ENCODE results near the gene PIGM. TPM values are rescaled to one million over a fixed set of nuclear protein-coding genes. Genes with fewer than 3 reads are reported as not detected.

Gene PIGM
- total RNA-seq, 1 experiment from 2014 or later, result 11.4 TPM

- DNase-seq (ENCODE audit: low spot score), result no peak
Measured at GRCh38 chr1:160022330-160023310, 9.2 kb downstream of the PIGM start.

GRCh38 chr1:160021376-160022074 is 10.3 kb downstream of the PIGM start:
- no peak for DNase-seq (ENCODE audit: low spot score)

- DNase-seq (ENCODE audit: low spot score), result no peak
Measured at GRCh38 chr1:160020196-160020595, 11.6 kb downstream of the PIGM start.

GRCh38 chr1:160018900-160019299 is 12.9 kb downstream of the PIGM start:
- DNase-seq (ENCODE audit: low spot score), result peak; percentile 72

GRCh38 chr1:160018347-160018746 is 13.4 kb downstream of the PIGM start:
- no peak for DNase-seq (ENCODE audit: low spot score)

- no peak for DNase-seq (ENCODE audit: low spot score)
Measured at GRCh38 chr1:160017592-160017991, 14.2 kb downstream of the PIGM start.

GRCh38 chr1:160011781-160012180 is 20.0 kb downstream of the PIGM start:
- no peak for DNase-seq (ENCODE audit: low spot score)

GRCh38 chr1:160009801-160010200 is 22.0 kb downstream of the PIGM start:
- DNase-seq (ENCODE audit: low spot score), result no peak

GRCh38 chr1:160009081-160009480 is 22.7 kb downstream of the PIGM start:
- no peak for DNase-seq (ENCODE audit: low spot score)

- peak; percentile 56 for DNase-seq (ENCODE audit: low spot score)
Measured at GRCh38 chr1:160007577-160008200, 24.1 kb downstream of the PIGM start.

- peak; percentile 88 for DNase-seq (ENCODE audit: low spot score)
Measured at GRCh38 chr1:160006312-160006940, 25.4 kb downstream of the PIGM start.

- no peak for DNase-seq (ENCODE audit: low spot score)
Measured at GRCh38 chr1:160005070-160005469, 26.7 kb downstream of the PIGM start.

GRCh38 chr1:160004425-160004824 is 27.4 kb downstream of the PIGM start:
- no peak for DNase-seq (ENCODE audit: low spot score)

- DNase-seq (ENCODE audit: low spot score), result no peak
Measured at GRCh38 chr1:160004001-160004400, 27.8 kb downstream of the PIGM start.

GRCh38 chr1:160001440-160001839 is 30.4 kb downstream of the PIGM start:
- no peak for DNase-seq (ENCODE audit: low spot score)

GRCh38 chr1:159999204-159999603 is 32.6 kb downstream of the PIGM start:
- DNase-seq (ENCODE audit: low spot score), result peak; percentile 25

GRCh38 chr1:159996653-159997052 is 35.1 kb downstream of the PIGM start:
- peak; percentile 95 for DNase-seq (ENCODE audit: low spot score)

- no peak for DNase-seq (ENCODE audit: low spot score)
Measured at GRCh38 chr1:159994896-159995295, 36.9 kb downstream of the PIGM start.

GRCh38 chr1:159993911-159994310 is 37.9 kb downstream of the PIGM start:
- no peak for DNase-seq (ENCODE audit: low spot score)

- no peak for DNase-seq (ENCODE audit: low spot score)
Measured at GRCh38 chr1:159992161-159992560, 39.6 kb downstream of the PIGM start.

GRCh38 chr1:159991513-159991912 is 40.3 kb downstream of the PIGM start:
- DNase-seq (ENCODE audit: low spot score), result no peak

- no peak for DNase-seq (ENCODE audit: low spot score)
Measured at GRCh38 chr1:159990005-159990404, 41.8 kb downstream of the PIGM start.

All from A172 (cell line).